Measurements from ENCODE around the gene NLRP1.

The NLRP1 gene

DNA sequence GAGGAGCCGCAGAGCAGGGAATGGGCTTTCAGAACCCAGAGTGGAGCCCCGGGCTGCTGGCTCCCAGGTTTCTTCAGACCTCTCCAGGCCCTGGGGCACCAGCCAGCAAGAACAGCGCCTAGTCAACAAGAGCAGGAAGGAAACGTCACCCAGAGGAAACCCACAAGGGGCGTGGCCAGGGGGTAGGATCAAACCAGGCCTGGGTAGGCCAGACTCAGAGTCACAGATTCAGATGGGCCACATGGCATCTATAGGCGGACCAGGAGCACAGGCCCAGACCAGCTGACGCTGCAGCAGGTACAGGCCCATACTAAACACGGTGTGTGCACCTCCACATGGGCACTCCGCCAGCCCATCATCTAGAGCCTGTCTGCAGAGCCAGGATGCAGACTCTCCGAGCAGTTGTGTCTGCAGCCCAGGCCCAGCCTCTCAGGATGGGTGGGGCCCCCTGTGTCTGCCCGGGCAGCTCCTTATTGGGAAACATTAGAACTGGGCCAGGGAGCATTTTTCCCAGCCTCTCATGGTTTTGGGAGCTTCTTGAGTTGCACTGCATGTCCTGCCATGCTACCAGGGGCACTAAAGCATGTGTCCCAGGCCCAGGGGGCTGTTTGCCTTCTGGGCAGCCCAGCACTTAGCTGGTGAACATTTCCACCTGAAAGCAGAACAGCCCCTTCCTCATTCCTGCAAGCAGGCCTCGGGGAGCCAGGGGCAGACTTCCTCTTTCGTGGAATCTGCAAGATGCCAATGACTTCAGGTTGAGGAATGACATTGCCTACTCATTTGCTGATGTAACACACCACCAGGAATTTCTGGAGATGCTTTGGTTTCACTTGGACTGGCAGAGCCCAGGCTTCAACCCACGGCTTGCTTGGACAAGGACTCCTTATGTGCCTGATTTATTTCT, at the start of gene NLRP1:
TSS of gene NLRP1 (minus strand) at position 127 of the 904 bp plus-strand sequence. CDS start 552 bp downstream, outside the sequence.
- no peak for DNase-seq

DNA sequence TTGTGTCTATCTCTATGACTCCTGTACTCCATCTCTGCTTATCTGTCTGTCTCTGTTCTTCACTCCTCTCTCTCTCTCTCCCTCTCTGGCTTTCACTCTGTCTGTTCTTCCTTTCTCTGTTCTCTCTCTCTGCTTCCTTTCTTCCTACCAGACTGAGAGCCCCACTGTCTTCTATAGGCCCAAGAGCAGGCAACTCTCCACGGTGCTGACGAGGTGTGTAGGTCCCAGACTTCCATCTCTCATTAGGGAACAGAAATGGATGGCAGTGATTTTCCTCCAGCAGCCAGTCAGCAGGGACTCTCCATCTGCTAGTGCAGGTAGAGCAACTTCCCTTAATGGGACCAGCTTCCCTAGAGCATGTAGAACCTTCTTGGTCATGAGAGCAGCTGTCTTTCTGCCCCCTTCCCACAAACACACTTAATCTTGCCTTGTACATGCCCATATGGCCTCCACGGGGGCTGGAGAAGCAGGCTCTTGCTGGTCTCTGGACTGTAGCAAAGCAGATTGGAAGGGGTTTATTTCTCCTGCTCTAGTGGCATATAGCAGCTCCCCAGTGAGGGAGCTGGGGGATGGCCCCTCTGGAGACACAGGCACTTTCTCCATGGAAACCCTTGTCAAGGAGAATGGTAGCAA, 47.8 kb upstream of the NLRP1 start:
- DNase-seq, result no peak

DNA sequence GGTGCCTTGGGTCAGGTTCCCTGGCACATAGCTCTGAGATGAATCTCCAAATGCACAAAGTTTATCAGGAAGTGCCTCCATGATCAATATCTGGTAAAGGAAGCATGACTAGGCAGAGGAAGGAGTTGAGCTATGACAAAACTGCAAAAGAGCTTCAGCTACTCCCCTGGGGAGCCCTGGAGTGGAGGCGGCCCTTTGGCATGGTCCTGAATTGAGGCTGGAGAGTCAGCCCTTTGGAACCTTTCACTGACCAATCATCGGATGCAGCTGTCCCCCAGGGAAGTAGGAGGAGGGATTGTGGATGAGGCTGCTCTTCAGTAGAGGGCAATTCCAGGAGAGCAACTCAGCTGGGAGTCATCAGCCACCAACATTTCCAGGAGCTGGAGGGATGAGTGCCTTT, 46.1 kb upstream of the NLRP1 start:
- no peak for DNase-seq

DNA sequence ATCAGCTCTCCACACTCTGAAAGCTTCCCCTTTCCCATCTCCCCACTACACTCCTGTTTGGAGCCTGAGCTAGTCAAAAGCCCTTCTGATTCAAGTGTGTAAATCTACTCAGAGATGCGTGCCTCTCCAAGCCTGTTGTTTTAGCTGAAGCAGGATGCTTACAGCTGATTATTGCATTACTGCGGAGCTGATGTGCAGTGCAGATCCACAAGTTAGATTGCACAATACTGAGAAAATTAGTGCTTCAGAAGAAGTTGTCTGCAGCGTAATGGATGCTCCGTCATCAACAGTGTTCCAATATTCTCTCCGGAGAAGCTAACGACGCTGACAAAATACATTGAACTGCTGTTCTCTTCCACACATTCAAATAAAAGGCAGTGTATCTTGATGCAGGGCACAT, 44.8 kb upstream of the NLRP1 start:
- no peak for DNase-seq

DNA sequence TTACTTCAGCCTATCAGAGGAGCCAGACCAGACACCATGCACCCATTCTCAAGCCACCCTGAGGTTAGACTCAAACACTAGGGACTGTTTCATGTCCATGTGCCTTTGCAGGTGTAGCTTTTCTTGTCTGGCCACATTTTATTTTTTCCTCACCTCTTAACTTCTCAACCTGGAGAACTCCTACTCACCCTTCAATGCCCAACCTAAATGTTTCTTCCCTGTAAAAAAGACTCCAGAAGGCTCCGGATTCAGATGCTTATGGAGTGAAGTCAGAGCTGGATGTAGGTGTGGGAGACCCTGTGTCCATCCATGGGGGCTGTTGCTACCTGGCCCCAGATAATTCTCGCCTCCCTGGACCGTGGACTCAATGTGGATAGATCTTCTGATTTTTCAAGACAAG, 44.0 kb upstream of the NLRP1 start:
- no peak for DNase-seq

DNA sequence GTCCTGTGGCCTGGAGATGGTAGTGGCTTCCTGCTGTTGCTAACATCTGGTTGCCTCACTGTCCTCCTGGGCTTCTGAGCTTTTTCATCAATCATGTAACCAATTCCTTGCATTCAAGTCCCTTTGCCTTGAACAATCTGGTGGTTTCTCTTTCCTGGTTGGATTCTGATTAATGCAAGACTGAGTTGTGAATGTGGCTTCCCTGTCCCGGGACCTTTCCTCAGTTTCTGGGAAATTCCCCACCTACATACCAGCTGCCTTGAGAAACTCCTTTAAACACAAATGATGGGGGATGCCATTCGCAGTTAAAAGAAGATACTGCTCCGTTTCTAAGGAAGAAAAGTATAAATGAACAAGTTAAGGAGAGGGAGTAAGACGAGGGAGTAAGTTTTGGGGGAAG, 39.9 kb upstream of the NLRP1 start:
- no peak for DNase-seq

DNA sequence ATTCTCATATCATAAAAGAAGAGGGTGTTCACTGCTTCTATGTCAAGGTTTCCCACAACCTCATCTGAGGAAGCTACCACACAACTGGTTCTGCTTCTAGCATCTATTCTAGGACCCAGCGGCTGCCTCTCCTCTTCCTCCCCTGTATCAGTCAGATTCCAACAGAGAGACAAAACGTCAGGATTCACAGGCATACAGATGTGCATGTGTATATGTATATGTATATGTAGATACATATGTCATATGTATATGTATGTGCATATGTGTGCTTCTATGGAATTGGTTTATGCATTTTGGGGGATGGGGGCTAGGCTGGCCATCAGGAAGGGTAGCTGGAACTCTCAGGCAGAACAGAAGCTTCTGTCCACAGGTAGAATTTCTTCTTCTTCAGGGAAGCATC, 37.4 kb upstream of the NLRP1 start:
- DNase-seq, result no peak

DNA sequence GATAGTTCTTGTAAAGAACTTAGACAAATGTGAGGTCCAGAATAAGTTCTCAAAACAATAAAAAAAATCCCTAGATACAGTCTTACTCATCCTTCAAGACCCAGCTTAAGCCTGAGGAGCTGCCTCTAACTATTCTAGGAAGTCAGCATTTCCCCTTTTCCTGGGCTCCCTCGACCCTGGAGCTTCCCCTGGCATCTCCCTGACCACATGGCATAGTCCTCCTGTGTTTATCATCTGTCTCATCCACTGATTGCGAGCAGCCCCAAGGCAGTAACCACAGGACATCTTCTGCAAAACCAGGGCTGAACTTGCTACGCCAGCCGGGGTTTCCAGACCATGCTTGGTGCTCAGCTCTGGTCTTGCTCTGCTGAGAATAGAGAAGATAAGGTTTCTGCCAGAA, 36.7 kb upstream of the NLRP1 start:
- DNase-seq, result no peak

DNA sequence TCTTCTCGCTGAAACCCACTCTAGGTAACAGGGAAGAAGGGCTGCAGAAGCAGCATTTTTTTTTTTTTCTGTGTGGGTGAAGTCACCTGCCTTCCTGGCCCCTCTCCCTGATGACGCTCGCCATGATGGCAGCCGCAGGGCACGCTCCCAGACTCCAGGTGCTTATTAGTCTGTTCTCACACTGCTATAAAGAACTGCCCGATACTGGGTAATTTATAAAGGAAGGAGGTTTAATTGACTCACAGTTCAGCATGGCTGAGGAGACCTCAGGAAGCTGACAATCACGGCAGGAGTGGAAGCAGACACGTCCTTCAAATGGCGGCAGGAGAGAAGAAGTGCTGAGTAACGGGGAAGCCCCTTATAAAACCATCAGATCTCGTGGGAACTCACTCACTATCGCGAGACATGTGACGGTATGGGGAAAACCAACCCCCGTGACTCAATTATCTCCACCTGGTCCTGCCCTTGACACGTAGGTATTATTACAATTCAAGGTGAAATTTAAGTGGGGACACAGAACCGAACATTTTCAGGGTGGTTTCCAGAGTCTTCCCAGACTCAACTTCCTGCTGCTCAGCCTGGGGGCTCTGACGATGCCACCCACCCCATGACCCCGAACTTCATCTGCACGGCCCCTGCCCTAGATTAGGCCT, 34.9 kb upstream of the NLRP1 start:
- DNase-seq, result no peak

DNA sequence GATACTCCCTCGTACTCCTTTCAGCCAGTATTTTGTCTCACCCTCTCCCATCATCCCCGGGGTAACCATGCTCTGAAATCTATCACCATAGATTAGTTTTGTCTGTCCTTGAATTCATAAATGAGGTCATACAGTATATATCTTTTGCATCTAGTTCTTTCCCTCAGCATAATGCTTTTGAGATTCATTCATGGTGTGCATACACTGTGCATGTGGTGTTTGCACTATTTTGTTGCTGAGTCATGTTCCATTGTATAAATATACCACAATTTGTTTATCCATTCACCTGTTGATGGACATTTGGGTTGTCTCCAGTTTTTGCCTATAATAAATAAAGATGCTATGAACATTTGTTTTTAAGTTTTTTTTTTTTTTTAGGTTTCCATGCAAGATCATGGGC, 34.2 kb upstream of the NLRP1 start:
- DNase-seq, result no peak

DNA sequence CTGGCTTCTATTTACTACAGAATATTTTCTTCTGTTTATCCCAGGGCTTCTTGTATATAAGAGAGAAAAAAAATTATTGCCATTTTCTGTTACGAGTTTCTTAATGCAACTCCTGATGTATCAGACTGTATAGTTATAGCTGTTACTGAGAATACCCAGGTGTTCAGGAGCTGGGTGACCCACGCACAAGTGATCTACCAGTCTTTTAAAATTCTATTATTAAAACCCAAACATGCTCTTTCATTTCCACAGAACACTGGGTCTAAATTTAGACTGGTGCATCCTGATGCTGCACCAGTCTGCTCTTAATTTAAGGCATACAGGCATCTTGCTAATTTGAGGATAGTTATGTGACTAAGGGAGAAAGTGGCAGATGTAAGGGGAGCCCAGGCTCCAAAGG, 31.2 kb upstream of the NLRP1 start:
- DNase-seq, result no peak

DNA sequence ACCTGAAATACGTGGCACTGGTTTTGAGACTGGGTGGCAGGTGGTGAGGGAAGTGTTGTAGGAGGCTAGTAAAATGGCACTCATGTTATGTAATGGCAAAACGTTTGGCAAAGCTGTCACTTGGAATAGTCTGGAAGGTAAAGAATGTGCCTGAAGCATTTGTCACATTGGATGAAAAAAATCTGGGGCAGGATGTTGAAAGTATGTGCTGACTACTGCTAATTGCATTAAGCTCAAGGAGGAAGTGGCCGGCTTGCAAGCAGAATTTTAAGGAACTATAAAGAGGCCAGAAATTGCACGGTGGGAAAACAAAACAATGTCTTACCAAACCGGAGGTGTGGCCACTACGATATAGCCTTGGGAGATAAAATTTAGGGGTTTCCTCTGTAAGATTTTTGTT, 26.6 kb upstream of the NLRP1 start:
- no peak for DNase-seq

DNA sequence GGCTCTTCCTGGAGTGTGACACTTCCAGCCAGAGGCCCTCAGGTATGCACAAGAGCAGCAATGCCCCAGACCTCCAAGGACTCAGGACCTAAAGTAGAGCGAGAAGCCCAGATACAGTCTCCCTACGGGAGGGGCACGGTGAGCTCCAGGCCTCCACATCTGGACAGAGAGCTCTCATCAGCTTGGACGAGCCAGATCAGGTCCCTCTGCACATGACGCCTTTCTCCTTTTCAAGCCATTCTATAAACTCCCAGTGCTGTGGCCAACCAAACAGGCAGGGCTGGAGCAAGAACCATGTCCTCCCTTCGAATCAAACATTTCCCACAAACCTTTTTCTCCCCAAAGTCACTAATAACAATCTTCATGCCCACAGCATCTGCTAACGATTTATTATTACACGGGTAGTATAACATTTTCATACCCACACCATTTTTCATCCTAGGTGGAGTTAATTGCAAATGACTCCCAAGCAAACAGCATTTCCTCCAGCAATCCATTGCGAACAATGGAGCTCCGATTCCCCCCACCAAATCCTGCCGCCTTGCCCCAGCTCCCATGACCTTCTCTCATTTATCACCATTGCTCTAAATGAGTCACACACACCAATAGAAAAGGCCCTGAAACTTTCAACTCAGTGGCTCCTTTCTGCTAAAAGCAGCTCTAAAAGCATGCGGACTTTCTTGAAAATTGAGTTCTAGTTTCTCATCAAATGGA, 24.2 kb upstream of the NLRP1 start:
- DNase-seq, result no peak

DNA sequence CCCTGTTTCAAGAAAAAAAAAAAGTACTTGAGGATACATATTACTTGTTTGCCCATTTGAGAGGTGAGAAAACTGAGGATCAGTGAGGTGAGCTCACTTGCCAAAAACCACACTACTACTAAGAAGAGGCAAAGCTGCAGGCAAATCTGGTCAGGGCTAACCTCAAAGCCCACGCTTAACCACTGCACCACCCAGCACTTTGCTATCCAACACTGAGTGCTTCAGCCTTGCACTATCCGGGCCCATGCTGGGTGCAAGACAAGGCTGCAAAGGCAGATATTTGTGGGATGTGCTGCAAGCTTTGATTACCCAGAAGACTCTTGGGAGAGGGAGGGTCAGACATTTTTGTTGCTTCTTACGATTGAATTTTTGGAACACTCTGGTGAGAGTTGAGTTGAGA, 23.6 kb upstream of the NLRP1 start:
- DNase-seq, result no peak

DNA sequence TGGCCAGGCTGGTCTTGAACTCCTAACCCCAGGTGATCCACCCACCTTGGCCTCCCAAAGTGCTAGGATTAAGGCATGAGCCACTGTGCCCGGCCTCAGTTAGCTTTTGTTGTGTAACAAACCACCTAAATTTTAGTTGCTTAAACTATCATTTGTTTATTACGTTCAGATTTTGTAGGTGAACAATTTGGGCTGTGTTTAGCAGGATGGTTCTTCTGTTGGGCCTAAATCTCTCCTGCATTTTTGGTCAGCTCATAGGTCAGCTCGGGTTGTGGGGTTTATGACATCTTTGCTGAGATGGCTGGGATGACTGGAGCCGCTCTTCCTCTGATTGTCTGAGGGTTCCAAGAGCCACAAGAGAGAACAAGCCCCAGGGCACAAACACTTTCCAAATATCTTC, 21.1 kb upstream of the NLRP1 start:
- no peak for DNase-seq

DNA sequence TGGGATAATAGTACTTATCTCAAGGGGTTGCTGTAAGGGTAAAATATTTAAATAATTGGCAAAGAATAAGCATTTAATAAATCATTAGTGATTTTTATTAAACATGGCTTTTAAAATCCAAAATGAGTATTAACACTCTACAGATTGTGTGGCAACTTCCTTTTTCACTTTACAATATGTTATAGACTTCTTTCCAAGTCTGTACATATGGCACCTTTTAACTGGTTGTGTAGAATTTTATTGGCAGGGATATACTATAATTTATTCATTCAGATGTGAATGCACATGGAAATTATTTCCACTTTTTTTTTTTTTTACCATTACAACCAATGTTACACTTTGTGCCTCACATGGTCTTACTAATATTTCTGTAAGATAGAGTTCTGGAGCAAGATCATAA, 15.7 kb upstream of the NLRP1 start:
- no peak for DNase-seq

DNA sequence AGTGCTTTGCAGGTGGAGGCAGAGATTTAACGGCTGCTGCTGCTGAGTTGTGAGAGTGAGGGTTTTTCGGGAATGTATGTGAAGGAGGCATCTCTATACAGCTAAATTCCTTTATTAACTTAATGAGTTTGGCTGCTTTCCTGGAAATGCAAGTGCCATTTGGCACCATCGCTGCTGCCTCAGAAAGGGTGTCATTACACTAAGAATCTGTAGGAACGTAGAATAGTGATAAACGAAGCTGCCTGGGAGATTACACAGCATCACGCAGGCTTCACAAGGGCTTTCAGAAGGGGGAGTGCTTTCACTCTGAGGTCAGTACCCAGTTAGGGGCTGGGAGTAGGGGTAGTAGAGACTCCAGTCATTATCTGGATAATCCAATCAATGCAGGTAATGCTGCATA, 14.1 kb upstream of the NLRP1 start:
- no peak for DNase-seq

DNA sequence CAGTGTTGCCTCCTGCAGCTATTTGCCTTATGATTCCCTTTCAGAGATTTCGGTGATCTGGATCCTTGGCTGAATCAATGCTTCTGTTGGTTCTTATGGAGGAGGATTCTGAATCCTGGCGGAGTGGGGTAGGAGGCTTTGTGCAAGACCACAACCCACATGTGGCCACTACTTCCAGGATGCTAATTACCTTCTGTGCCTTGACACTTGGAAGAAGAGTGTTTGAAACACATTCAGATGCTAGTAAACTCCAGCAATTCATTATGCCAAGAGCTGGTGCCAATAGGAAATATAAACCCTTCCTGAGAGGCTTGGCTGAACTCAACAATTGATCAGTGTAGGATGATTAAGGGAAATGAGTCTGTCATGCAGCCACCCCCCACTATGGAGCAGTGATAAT, 12.1 kb upstream of the NLRP1 start:
- DNase-seq, result no peak

DNA sequence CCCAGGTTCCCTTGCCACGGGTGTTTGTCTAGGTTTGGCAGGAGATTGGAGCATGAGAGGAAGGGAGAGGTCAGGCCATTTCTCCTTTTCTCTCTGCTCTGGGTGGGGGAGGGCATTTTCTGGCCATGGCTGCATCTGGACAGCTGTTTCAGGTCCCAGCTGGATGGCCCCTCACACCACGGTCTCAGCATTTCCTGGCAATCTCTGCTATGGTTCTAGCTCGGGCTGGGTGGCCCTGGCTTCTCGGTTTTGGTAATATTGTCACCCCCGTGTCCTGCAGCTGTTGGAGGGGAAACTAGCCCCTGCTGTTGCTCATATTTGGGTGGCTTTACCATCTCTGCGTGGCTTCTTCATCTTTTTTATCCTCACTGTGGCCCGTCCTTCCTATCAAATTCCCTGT, 11.5 kb upstream of the NLRP1 start:
- no peak for DNase-seq

DNA sequence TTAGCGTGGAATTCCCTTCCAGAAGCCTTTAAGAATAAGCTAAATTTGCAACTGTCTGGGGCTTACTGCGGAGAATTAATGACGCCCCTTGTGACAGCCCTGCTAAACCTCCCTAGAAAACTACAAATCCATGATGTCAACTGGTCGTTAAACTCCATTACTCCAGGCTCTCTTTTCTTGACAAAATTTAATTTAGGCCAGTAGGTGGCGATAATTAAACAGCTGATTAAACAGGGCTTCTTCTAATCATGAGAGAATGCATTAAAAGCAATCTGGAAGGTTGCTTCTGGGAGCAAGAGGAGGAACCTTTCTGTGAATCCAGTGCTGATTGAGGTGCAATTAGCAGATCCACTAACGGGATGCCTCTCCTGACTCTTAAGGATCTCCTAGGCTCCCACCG, 8.1 kb upstream of the NLRP1 start:
- DNase-seq, result no peak

DNA sequence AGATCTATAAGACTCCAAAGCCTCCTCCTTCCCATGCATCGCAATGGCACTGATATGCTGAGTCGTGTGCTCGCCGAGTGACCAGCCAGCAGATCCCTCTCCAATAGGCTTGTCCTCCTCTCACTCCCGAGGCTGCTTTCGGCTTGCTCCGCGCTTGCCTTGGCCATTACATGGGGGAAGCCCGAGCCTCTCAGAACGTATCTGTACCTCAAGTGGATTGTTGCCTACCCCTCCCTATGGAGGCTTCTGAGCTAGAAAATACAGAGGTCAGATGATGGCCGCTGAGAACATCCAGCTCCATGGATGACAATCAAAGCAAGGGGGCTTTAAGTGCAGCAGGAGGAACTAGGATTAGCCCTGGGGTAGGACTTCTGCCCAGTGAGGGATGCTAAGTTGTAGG, 7.7 kb upstream of the NLRP1 start:
- no peak for DNase-seq

DNA sequence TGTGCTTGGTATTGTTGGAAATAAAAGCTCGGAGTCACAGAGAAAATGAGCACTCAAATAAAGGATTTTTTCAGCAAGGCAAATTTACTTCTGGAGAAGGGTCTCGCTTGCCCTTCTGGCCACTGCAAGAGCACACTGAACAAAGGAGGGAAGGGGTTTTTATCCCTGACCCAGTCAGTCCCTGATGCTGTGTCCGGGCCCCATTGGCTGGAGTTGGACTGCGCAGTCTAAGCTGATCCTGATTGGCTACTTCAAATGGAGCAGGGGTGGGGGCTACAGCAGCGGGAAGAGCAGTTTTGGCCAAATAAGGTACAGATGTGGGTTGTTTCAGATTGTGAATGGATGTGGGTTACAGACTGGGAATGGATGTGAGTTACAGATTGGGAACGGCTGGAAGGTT, 4.3 kb upstream of the NLRP1 start:
- no peak for DNase-seq

DNA sequence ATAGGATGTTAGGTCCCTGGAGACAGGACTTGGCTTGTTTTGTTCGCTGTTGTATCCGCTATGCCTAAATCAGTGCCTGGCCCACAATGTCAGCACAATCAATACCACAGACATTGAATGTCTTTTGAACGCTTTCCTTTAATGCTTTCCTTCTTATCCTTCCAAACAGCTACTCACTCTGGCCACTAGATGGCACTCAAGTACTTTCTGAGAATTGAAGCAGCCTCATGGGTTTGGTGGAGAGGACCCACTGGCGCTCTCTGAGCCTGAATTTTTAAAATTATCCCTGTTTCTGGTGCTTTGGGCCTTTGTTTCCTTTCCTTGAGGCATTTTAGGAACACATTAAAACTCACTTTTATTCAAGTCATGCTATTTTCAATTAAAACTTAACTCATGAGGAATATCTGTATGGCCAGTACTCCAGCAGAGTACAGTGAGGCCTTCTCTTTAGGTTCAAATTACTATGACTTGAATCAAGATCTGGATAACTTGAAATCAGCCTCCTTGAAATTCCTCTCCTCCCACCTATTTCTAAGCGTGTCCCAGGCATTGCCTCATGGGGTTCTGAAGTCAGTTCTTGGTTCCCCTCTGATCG, 3.2 kb upstream of the NLRP1 start:
- DNase-seq, result no peak
